CD4-positive, alpha-beta T cell treated with Interleukin-12 subunit alpha and Interleukin-12 subunit beta, for 1 hour (primary cell): ENCODE measurements around the gene NSMCE1.

Experiments
- DNase-seq: peaks from one replicate; pipeline ENCODE4 v3.0.0-alpha.2; 2020

The NSMCE1 gene

GRCh38 chr16:27191352-27191924 is 77.1 kb downstream of the NSMCE1 start:
- DNase-seq: no peak

- no peak for DNase-seq
Measured at GRCh38 chr16:27190316-27190871, 78.2 kb downstream of the NSMCE1 start.

GRCh38 chr16:27189335-27189972 is 79.1 kb downstream of the NSMCE1 start:
- no peak for DNase-seq

GRCh38 chr16:27188633-27189032 is 79.9 kb downstream of the NSMCE1 start:
- DNase-seq: no peak

GRCh38 chr16:27185776-27186130 is 82.8 kb downstream of the NSMCE1 start:
- no peak for DNase-seq

GRCh38 chr16:27182906-27183405 is 85.6 kb downstream of the NSMCE1 start:
- no peak for DNase-seq

GRCh38 chr16:27181019-27181790 is 87.4 kb downstream of the NSMCE1 start:
- DNase-seq: no peak

- DNase-seq: peak; percentile 87
Measured at GRCh38 chr16:27179500-27180072, 89.0 kb downstream of the NSMCE1 start.

- no peak for DNase-seq
Measured at GRCh38 chr16:27177031-27177774, 91.4 kb downstream of the NSMCE1 start.

GRCh38 chr16:27175888-27176287 is 92.7 kb downstream of the NSMCE1 start:
- DNase-seq: no peak
